CD14-positive monocyte (primary cell): ENCODE measurements around the gene ZNF487. TPM values are rescaled to one million over a fixed set of nuclear protein-coding genes. Genes with fewer than 3 reads are reported as not detected.

Experiments used
- DNase-seq, 3 donors: peaks; one replicate each; pipeline ENCODE4 v3.0.0-alpha.2; 2011 to 2022
- H2AFZ ChIP-seq: 2 replicates; pipeline ENCODE4 v1.6.0; 2012; ENCODE audit warnings: mild to moderate bottlenecking, low read depth, low read length, inconsistent platforms; ENCODE audit not compliant: insufficient read depth, poor library complexity, severe bottlenecking
- H3K27ac ChIP-seq, 2 donors: 1 replicate in 1 of 2; 2 replicates in 1 of 2; pipeline ENCODE4 v1.5.1; 2012 to 2013; ENCODE audit warnings: low read length in 2 of 2, control low read depth in 1 of 2, inconsistent platforms in 1 of 2, low read depth in 1 of 2, mild to moderate bottlenecking in 1 of 2
- H3K27me3 ChIP-seq, 2 donors: one replicate each; pipeline versions ENCODE4 v1.6.0 to v1.6.1; 2011 to 2013; ENCODE audit warnings: low read length in 2 of 2; ENCODE audit not compliant: control insufficient read depth in 2 of 2, insufficient read depth in 2 of 2
- H3K36me3 ChIP-seq, 2 donors: replicated peaks in 1 of 2; 1 replicate in 1 of 2; 2 replicates in 1 of 2; pipeline versions ENCODE4 v1.5.1 to v1.6.1; 2012 to 2013; ENCODE audit warnings: low read length in 2 of 2, control low read depth in 1 of 2, inconsistent platforms in 1 of 2, mild to moderate bottlenecking in 1 of 2; ENCODE audit not compliant: insufficient read depth in 2 of 2, control insufficient read depth in 1 of 2
- H3K4me1 ChIP-seq, 2 donors: 1 replicate in 1 of 2; 2 replicates in 1 of 2; pipeline versions ENCODE4 v1.5.1 to v1.6.1; 2012 to 2013; ENCODE audit warnings: low read length in 2 of 2, control low read depth in 1 of 2, inconsistent platforms in 1 of 2, mild to moderate bottlenecking in 1 of 2, moderate library complexity in 1 of 2; ENCODE audit not compliant: insufficient read depth in 2 of 2, control insufficient read depth in 1 of 2
- H3K4me2 ChIP-seq: replicated peaks from 2 replicates; pipeline ENCODE3; 2012; ENCODE audit warnings: low read length, moderate library complexity, mild to moderate bottlenecking; ENCODE audit not compliant: poor library complexity, severe bottlenecking; ENCODE audit errors: extremely low read depth
- H3K4me3 ChIP-seq, 3 experiments: fragments of 200-600 bp in 1 of 3; sonication (generic) in 1 of 3; replicated peaks in 1 of 3; 1 replicate in 2 of 3; 2 replicates in 1 of 3; pipeline ENCODE4 v1.5.1; 2011 to 2013; ENCODE audit warnings: low read length in 3 of 3, mild to moderate bottlenecking in 3 of 3, control low read depth in 2 of 3, low read depth in 2 of 3, inconsistent platforms in 1 of 3, moderate library complexity in 1 of 3
- H3K79me2 ChIP-seq: 2 replicates; pipeline ENCODE4 v1.6.0; 2012; ENCODE audit warnings: mild to moderate bottlenecking, control low read depth, inconsistent platforms, low read length, moderate library complexity; ENCODE audit not compliant: insufficient read depth
- H3K9ac ChIP-seq: 2 replicates; pipeline ENCODE4 v1.6.0; 2017; ENCODE audit warnings: low read length, mild to moderate bottlenecking; ENCODE audit not compliant: insufficient read depth, poor library complexity, severe bottlenecking
- H3K9me3 ChIP-seq, 2 donors: replicated peaks in 1 of 2; 1 replicate in 1 of 2; 2 replicates in 1 of 2; pipeline versions ENCODE4 v1.5.1 to v1.6.1; 2012 to 2013; ENCODE audit warnings: low read length in 2 of 2, control low read depth in 1 of 2; ENCODE audit not compliant: control insufficient read depth in 1 of 2, insufficient read depth in 1 of 2
- H4K20me1 ChIP-seq: 2 replicates; pipeline ENCODE4 v1.6.0; 2012; ENCODE audit warnings: mild to moderate bottlenecking, low read length, control low read depth, moderate library complexity; ENCODE audit not compliant: insufficient read depth
- H3K27ac Mint-ChIP-seq, 7 donors: one replicate each; pipeline ENCODE4 v1.8.0; 2020; ENCODE audit warnings: mild to moderate bottlenecking in 7 of 7, mixed read lengths in 7 of 7, moderate library complexity in 6 of 7, inconsistent platforms in 2 of 7
- H3K27me3 Mint-ChIP-seq, 3 donors: one replicate each; pipeline ENCODE4 v1.8.0; 2021 to 2022; ENCODE audit warnings: low read depth in 3 of 3, mild to moderate bottlenecking in 3 of 3, mixed read lengths in 3 of 3, moderate library complexity in 3 of 3, inconsistent platforms in 1 of 3
- H3K36me3 Mint-ChIP-seq, 2 donors: one replicate each; pipeline ENCODE4 v1.8.0; 2020; ENCODE audit warnings: mixed read lengths in 2 of 2, inconsistent platforms in 1 of 2, mild to moderate bottlenecking in 1 of 2
- H3K4me1 Mint-ChIP-seq: one replicate; pipeline ENCODE4 v1.8.0; 2020; ENCODE audit warnings: mild to moderate bottlenecking, mixed read lengths
- H3K4me3 Mint-ChIP-seq, 2 donors: one replicate each; pipeline ENCODE4 v1.8.0; 2020; ENCODE audit warnings: mild to moderate bottlenecking in 2 of 2, mixed read lengths in 2 of 2, moderate library complexity in 1 of 2
- H3K9me3 Mint-ChIP-seq, 7 donors: one replicate each; pipeline ENCODE4 v1.8.0; 2020 to 2022; ENCODE audit warnings: mixed read lengths in 7 of 7, mild to moderate bottlenecking in 6 of 7, moderate library complexity in 6 of 7, inconsistent platforms in 2 of 7
- CTCF ChIP-seq: fragments of 200-600 bp; IDR thresholded peaks from one replicate; pipeline ENCODE4 v1.8.0; 2022; ENCODE audit warnings: antibody characterized with exemption, mild to moderate bottlenecking
- WGBS: methylation state at CpG from one replicate; pipeline ENCODE4 v1.1.5; 2013; ENCODE audit warnings: missing lambda C conversion rate; ENCODE audit not compliant: insufficient coverage; 5-methylcytosine and 5-hydroxymethylcytosine counted together
- intact Hi-C, 2 donors: fragments of 100-400 bp; cut with micrococcal nuclease; formaldehyde crosslinking; loops; one replicate each; pipeline versions ENCODE4 v1.15.0 to v1.15.1; 2023
- polyA plus RNA-seq, 3 donors: library from polyadenylated mRNA; depleted of rRNA in 1 of 3; unstranded in 2 of 3; stranded (reverse) in 1 of 3; fragments of 300-500 nt in 2 of 3; fragments of >200 nt in 1 of 3; fragmentation: Illumina TruSeq in 2 of 3; gene quantifications; 1 replicate in 2 of 3; 2 replicates in 1 of 3; pipeline ENCODE4 v1.2.3, GENCODE V29; 2012 to 2021

ZNF487 gene
- polyA plus RNA-seq, 3 donors, result 8.6 to 19.7 (median 15.6) TPM

GRCh38 chr10:43403911-43404703, 32.8 kb upstream of the ZNF487 start:
- H3K27me3 Mint-ChIP-seq, result no peaks in the 10 kb centered on the region
- no peak overlapping the region for H3K9ac ChIP-seq

GRCh38 chr10:43404704-43405084, 32.2 kb upstream of the ZNF487 start:
- H3K9me3 ChIP-seq, result no peaks in the 10 kb centered on the region
- no peaks in the 10 kb centered on the region for H3K27me3 ChIP-seq
- H4K20me1 ChIP-seq, result peaks cover 81% of the 10 kb centered on the region
- H3K36me3 ChIP-seq, result peaks cover 0 to 24% of the 10 kb centered on the region in 2 donors
- Mint-ChIP-seq H3K27ac (peak overlapping the region; percentile 37 to 94 (median 76)), H3K36me3 (peaks cover 16 to 29% of the 10 kb centered on the region in 2 donors), H3K4me1 (peaks cover 62% of the 10 kb centered on the region), H3K4me3 (peak overlapping the region; percentile 79 to 89), H3K9me3 (peaks cover 0 to 2% (median 0%) of the 10 kb centered on the region in 7 donors), H3K27me3 (peaks cover 0 to 1% (median 0%) of the 10 kb centered on the region in 3 donors)
- H3K4me3 ChIP-seq, result peak overlapping the region in 1 of 3 experiments; percentile 39
- peak overlapping the region; percentile 96 for H3K4me2 ChIP-seq
- H2AFZ ChIP-seq, result no peak overlapping the region
- peaks cover 30 to 76% of the 10 kb centered on the region in 2 donors for H3K4me1 ChIP-seq
- no CpG with 5 or more reads among the region's 6 CpGs for WGBS
- H3K79me2 ChIP-seq, result peaks cover 92% of the 10 kb centered on the region
- peak overlapping the region in 1 of 2 donors; percentile 99 for H3K27ac ChIP-seq
- DNase-seq, result peak in 1 of 3 donors; percentile 37
- intact Hi-C loops, result no loop called here
- no peak for TF ChIP-seq CTCF
- H3K9ac ChIP-seq, result no peak overlapping the region

More at GRCh38 chr10:43403911-43404703, 32.8 kb upstream of the ZNF487 start:
- H3K4me2 ChIP-seq, result peak overlapping the region; percentile 96
- peaks cover 97% of the 10 kb centered on the region for H3K79me2 ChIP-seq
- peaks cover 87% of the 10 kb centered on the region for H4K20me1 ChIP-seq
- peaks cover 35 to 79% of the 10 kb centered on the region in 2 donors for H3K4me1 ChIP-seq
- Mint-ChIP-seq H3K36me3 (peaks cover 21 to 35% of the 10 kb centered on the region in 2 donors), H3K27ac (peak overlapping the region; percentile 55 to 94 (median 76)), H3K4me1 (peaks cover 67% of the 10 kb centered on the region), H3K9me3 (peaks cover 0 to 2% (median 0%) of the 10 kb centered on the region in 7 donors), H3K4me3 (peak overlapping the region; percentile 79 to 89)
- intact Hi-C loops, result no loop called here
- no peak for DNase-seq
- no peak overlapping the region for H2AFZ ChIP-seq
- H3K36me3 ChIP-seq, result peaks cover 0 to 24% of the 10 kb centered on the region in 2 donors
- H3K9me3 ChIP-seq, result no peaks in the 10 kb centered on the region
- H3K27me3 ChIP-seq, result no peaks in the 10 kb centered on the region
- peak overlapping the region in 1 of 2 donors; percentile 99 for H3K27ac ChIP-seq
- peak overlapping the region in 1 of 3 experiments; percentile 39 for H3K4me3 ChIP-seq
- WGBS, result 79% methylated on average over 5 of the region's 14 CpGs
- no peak for TF ChIP-seq CTCF
